HK-2 (cell line): ENCODE data around the gene NCBP2L.
A peak's percentile ranks its signal among the peaks of the same experiment; 100 is the strongest.
"Not testable (repeated sequence)": the region's sequence is repeated elsewhere in the genome, so short reads cannot be mapped to it uniquely, and the experiment has no call there.

Experiments used
- DNase-seq: peaks from one replicate; pipeline ENCODE4 v3.0.0-alpha.2; 2018; ENCODE audit not compliant: unreplicated experiment

Gene NCBP2L

GRCh38 chrX:107810053-107810452 lies 32.5 kb downstream of the NCBP2L start:
- DNase-seq, result not testable (repeated sequence)

DNA sequence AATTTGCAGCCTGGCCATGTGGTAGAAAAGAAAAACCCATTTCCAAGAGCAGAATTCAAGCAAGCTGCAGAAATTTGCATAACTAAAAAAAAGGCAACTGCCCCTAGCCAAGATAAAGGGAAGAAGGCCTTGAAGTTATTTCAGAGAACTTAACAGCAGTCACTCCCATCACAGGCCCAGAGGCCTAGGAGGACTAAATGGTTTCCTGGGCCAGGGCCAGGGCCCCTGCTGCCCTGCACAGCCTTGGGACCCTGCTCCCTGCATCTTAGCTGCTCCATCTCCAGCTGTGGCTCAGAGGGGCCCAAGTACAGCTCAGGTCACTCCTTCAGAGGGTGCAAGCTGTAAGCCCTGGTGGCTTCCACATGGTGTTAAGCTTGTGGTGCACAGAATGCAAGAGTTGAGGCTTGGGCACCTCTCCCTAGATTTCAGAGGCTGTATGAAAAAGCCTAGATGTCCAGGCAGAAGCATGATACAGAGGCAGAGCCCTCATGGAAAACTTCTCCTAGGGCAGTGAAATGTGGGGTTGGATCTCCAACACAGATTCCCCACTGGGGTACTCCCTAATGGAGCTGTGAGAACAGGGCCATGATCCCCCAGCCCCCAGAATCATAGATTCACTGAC lies 41.5 kb downstream of the NCBP2L start:
- DNase-seq, result no peak

GRCh38 chrX:107823042-107823441 lies 45.5 kb downstream of the NCBP2L start:
- DNase-seq, result no peak

GRCh38 chrX:107823456-107823855 lies 45.9 kb downstream of the NCBP2L start:
- no peak for DNase-seq

GRCh38 chrX:107825698-107826237 lies 48.2 kb downstream of the NCBP2L start, which contains the start of gene MID2:
Gene MID2 (plus strand): TSS chrX:107825866. CDS start chrX:107826427, 561 bp downstream.
- DNase-seq, result peak; percentile 76

DNA sequence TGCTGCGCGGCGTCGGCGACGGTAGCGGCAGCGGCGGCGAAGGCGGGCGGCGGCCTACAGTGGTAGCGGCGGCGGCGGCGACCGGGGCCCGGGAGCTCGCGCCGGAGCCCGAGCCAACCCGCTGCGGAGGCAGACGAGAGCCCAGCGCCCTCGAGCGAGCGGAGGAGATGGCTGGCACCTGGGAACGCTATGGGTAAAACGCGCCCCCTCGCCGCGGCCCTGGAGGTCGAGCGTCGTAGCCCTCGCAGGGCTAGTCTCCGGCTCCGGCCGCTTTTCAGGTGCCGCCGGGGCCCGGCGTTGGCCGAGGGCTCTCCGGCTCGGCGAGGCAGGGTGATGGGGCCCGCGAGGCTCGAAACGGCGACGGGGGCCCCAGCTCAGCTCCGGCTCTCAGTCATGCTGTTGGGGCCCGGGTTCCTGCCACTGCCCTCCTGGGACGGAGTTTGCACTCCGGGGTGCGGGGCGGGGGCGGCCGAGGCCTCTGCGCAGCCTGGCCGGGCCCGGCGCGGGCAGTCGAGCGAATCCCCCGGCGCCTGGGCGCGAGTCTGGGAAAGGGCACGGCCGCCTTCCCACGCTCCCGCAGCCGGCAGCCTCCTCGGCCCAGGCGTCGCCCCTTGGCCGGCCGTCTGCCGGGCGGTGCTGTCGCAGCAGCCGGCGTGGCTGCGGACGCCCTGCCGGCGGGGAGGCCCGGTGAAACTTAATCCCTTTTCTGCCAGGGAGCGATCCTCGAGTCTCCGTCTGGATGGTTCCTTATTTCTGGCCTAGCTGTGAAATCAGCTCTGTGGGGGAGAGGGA lies 48.9 kb downstream of the NCBP2L start:
- DNase-seq, result peak; percentile 48

- DNase-seq, result peak; percentile 10
Observed at GRCh38 chrX:107827030-107827831, 49.7 kb downstream of the NCBP2L start.

- DNase-seq, result peak; percentile 3
Observed at GRCh38 chrX:107827852-107828251, 50.3 kb downstream of the NCBP2L start.

DNA sequence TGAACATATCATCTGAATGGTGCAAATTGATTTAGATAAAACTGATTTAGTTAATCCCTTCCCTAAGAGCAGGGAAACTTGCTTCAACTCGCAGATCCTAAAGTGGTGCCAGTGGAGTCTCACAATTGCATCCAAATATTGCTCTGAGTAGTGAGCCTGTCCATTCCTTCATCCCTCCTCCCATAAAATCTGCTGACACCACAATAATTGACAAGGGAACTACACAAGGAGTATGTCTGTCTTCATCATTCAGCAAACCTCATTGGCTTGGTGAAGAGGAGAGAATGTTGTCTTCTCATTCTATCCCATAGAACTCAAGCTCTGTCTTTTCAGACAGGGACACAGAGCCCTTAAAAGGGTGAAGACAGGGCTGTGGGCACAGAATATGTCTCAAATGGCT lies 52.3 kb downstream of the NCBP2L start:
- no peak for DNase-seq

DNA sequence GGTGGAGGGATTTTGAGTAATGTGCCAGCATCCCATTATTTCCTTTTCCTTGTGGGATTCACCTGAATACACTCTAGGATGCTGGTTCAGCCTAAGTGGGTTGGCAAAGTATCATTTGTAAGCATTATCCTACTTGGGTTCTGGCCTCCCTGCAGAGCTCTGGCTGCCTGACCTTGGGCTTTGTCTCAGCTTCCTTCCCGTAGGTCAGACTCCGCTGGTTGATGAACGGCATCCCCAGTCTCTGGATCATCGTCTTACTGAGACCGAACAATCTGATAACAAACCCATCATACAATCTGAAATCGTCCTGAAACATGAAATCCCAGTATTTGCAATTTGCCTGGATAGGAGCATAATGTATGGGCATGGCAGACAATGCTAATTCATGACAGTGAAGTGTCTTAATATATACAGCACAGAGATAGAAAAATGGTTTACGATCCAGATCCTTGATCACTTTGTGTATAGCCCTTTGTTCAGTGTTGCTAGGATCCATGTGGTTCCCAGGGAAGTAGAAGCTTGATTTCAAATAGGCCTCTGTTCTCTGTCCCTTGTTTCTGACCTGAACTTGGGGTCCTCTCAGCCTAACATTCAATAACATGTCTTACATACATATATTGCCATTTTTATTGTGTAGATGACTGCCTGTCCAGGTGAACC lies 53.7 kb downstream of the NCBP2L start:
- DNase-seq, result no peak

- DNase-seq, result no peak
Observed at GRCh38 chrX:107834275-107835201, 57.0 kb downstream of the NCBP2L start.

DNA sequence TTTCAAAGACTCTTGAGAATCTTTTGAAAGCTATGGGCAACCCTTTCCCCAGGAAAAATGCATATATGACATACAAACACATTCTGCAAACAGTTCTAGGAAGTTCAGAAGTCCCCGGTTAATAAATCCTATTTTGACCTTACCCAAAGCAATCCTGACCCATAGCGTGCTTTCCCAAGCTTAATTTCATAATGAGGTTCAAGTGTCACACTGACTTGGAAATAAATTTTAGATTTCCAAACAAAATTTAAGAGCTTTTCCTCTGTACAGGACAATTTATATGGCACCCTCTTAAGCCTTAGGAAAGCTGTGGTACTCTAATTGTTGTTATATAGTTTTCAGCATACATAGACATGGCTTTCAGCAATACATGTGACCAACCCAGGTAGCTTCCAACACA lies 59.4 kb downstream of the NCBP2L start:
- DNase-seq, result no peak

DNA sequence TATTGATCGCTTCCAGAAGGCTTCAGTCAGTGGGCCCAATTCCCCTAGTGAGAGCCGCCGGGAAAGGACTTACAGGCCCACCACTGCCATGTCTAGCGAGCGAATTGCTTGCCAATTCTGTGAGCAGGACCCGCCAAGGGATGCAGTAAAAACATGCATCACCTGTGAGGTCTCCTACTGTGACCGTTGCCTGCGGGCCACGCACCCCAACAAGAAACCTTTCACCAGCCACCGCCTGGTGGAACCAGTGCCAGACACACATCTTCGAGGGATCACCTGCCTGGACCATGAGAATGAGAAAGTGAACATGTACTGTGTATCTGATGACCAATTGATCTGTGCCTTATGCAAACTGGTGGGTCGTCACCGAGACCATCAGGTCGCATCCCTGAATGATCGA lies 63.4 kb downstream of the NCBP2L start:
- DNase-seq, result no peak

- no peak for DNase-seq
Observed at GRCh38 chrX:107842715-107843400, 65.3 kb downstream of the NCBP2L start.
